ENCODE data around the gene NR1H4. TPM values are rescaled to one million over a fixed set of nuclear protein-coding genes. Genes with fewer than 3 reads are reported as not detected.
"Not testable (repeated sequence)": the region's sequence is repeated elsewhere in the genome, so short reads cannot be mapped to it uniquely, and the experiment has no call there.

The NR1H4 gene
- total RNA-seq, 1 donor from 2014 or later = not detected

GRCh38 chr12:100567945-100568344, 94.3 kb downstream of the NR1H4 start:
- Mint-ChIP-seq H3K4me1 (ENCODE audit: low read depth) (peaks cover 14% of the 10 kb centered on the region), H3K4me3 (no peak overlapping the region), H3K36me3 (ENCODE audit: low read depth) (no peaks in the 10 kb centered on the region), H3K27ac (no peak overlapping the region), H3K9me3 (no peaks in the 10 kb centered on the region), H3K27me3 (ENCODE audit: insufficient read depth) (peaks cover 19% of the 10 kb centered on the region)
- intact Hi-C loops (cut with micrococcal nuclease) = no loop called here
- no peak for DNase-seq (ENCODE audit: low spot score)

GRCh38 chr12:100572184-100572583, 98.5 kb downstream of the NR1H4 start:
- Mint-ChIP-seq H3K4me1 (ENCODE audit: low read depth) (peaks cover 21% of the 10 kb centered on the region), H3K4me3 (peak overlapping the region; percentile 56), H3K27me3 (ENCODE audit: insufficient read depth) (peaks cover 21% of the 10 kb centered on the region), H3K9me3 (no peaks in the 10 kb centered on the region), H3K36me3 (ENCODE audit: low read depth) (no peaks in the 10 kb centered on the region), H3K27ac (peak overlapping the region; percentile 8)
- intact Hi-C loops (cut with micrococcal nuclease) = loop anchor here (5.0 kb wide), 2 partner anchors 430 to 710 kb away; partner anchors contain the start of genes BLTP3B and UTP20
- no peak for DNase-seq (ENCODE audit: low spot score)

GRCh38 chr12:100573292-100574186, 99.9 kb downstream of the NR1H4 start, which contains the start of gene GAS2L3:
TSS of gene GAS2L3 (plus strand) at chr12:100573684. CDS start at chr12:100594905, 21,221 bp downstream.
- peak; percentile 69 for DNase-seq (ENCODE audit: low spot score)
- Mint-ChIP-seq H3K9me3 (no peaks in the 10 kb centered on the region), H3K27ac (no peak within 1 kb of the TSS), H3K27me3 (ENCODE audit: insufficient read depth) (peaks cover 19% of the 10 kb centered on the region), H3K36me3 (ENCODE audit: low read depth) (no peaks in the 10 kb centered on the region), H3K4me3 (peak within 1 kb of the TSS; percentile 88), H3K4me1 (ENCODE audit: low read depth) (peaks cover 13% of the 10 kb centered on the region)
- intact Hi-C loops (cut with micrococcal nuclease) = loop anchor here (1.0 to 5.0 kb wide), 3 partner anchors 306 to 709 kb away; partner anchors contain the start of genes BLTP3B, DEPDC4, SCYL2 and UTP20

GRCh38 chr12:100574187-100575074, 100.8 kb downstream of the NR1H4 start:
- intact Hi-C loops (cut with micrococcal nuclease) = loop anchor here (5.0 kb wide), 2 partner anchors 432 to 708 kb away; partner anchors contain the start of genes BLTP3B and UTP20

GRCh38 chr12:100576331-100577036, 102.8 kb downstream of the NR1H4 start:
- Mint-ChIP-seq H3K27ac (no peak overlapping the region), H3K4me1 (ENCODE audit: low read depth) (peaks cover 13% of the 10 kb centered on the region)

More at GRCh38 chr12:100574187-100575074, 100.8 kb downstream of the NR1H4 start:
- H3K27me3 Mint-ChIP-seq (ENCODE audit: insufficient read depth) = peaks cover 19% of the 10 kb centered on the region
- H3K9me3 Mint-ChIP-seq = no peaks in the 10 kb centered on the region
- DNase-seq (ENCODE audit: low spot score) = no peak
- H3K4me3 Mint-ChIP-seq = peak overlapping the region; percentile 88
- no peak overlapping the region for H3K27ac Mint-ChIP-seq
- H3K36me3 Mint-ChIP-seq (ENCODE audit: low read depth) = no peaks in the 10 kb centered on the region
- H3K4me1 Mint-ChIP-seq (ENCODE audit: low read depth) = peaks cover 13% of the 10 kb centered on the region

GRCh38 chr12:100578923-100579322, 105.3 kb downstream of the NR1H4 start:
- Mint-ChIP-seq H3K4me3 (no peak overlapping the region), H3K4me1 (ENCODE audit: low read depth) (peaks cover 11% of the 10 kb centered on the region), H3K36me3 (ENCODE audit: low read depth) (no peaks in the 10 kb centered on the region), H3K9me3 (peaks cover 13% of the 10 kb centered on the region), H3K27ac (no peak overlapping the region), H3K27me3 (ENCODE audit: insufficient read depth) (peaks cover 20% of the 10 kb centered on the region)
- intact Hi-C loops (cut with micrococcal nuclease) = no loop called here
- no peak for DNase-seq (ENCODE audit: low spot score)

More at GRCh38 chr12:100576331-100577036, 102.8 kb downstream of the NR1H4 start:
- Mint-ChIP-seq H3K27me3 (ENCODE audit: insufficient read depth) (peaks cover 21% of the 10 kb centered on the region), H3K4me3 (no peak overlapping the region), H3K36me3 (ENCODE audit: low read depth) (no peaks in the 10 kb centered on the region), H3K9me3 (no peaks in the 10 kb centered on the region)
- intact Hi-C loops (cut with micrococcal nuclease) = no loop called here
- no peak for DNase-seq (ENCODE audit: low spot score)

GRCh38 chr12:100579844-100580243, 106.2 kb downstream of the NR1H4 start:
- Mint-ChIP-seq H3K4me1 (ENCODE audit: low read depth) (peaks cover 2% of the 10 kb centered on the region), H3K27me3 (ENCODE audit: insufficient read depth) (peaks cover 13% of the 10 kb centered on the region), H3K36me3 (ENCODE audit: low read depth) (no peaks in the 10 kb centered on the region), H3K4me3 (no peak overlapping the region), H3K27ac (no peak overlapping the region), H3K9me3 (peaks cover 19% of the 10 kb centered on the region)
- intact Hi-C loops (cut with micrococcal nuclease) = no loop called here
- DNase-seq (ENCODE audit: low spot score) = no peak

GRCh38 chr12:100584256-100584655, 110.6 kb downstream of the NR1H4 start:
- peaks cover 50% of the 10 kb centered on the region for H3K9me3 Mint-ChIP-seq
- no peak overlapping the region for H3K27ac Mint-ChIP-seq
- intact Hi-C loops (cut with micrococcal nuclease) = no loop called here

GRCh38 chr12:100591979-100592378, 118.3 kb downstream of the NR1H4 start:
- H3K27me3 Mint-ChIP-seq (ENCODE audit: insufficient read depth) = no peaks in the 10 kb centered on the region
- no peak overlapping the region for H3K4me3 Mint-ChIP-seq
- no peaks in the 10 kb centered on the region for H3K4me1 Mint-ChIP-seq (ENCODE audit: low read depth)
- intact Hi-C loops (cut with micrococcal nuclease) = no loop called here
- no peak for DNase-seq (ENCODE audit: low spot score)
- H3K9me3 Mint-ChIP-seq = peaks cover 18% of the 10 kb centered on the region
- H3K36me3 Mint-ChIP-seq (ENCODE audit: low read depth) = no peaks in the 10 kb centered on the region
- no peak overlapping the region for H3K27ac Mint-ChIP-seq

More at GRCh38 chr12:100584256-100584655, 110.6 kb downstream of the NR1H4 start:
- Mint-ChIP-seq H3K4me1 (ENCODE audit: low read depth) (no peaks in the 10 kb centered on the region), H3K36me3 (ENCODE audit: low read depth) (no peaks in the 10 kb centered on the region), H3K4me3 (no peak overlapping the region), H3K27me3 (ENCODE audit: insufficient read depth) (peaks cover 7% of the 10 kb centered on the region)
- no peak for DNase-seq (ENCODE audit: low spot score)

GRCh38 chr12:100593490-100593889, 119.8 kb downstream of the NR1H4 start:
- intact Hi-C loops (cut with micrococcal nuclease) = no loop called here
- no peak for DNase-seq (ENCODE audit: low spot score)
- Mint-ChIP-seq H3K4me3 (no peak overlapping the region), H3K9me3 (peaks cover 8% of the 10 kb centered on the region), H3K36me3 (ENCODE audit: low read depth) (no peaks in the 10 kb centered on the region), H3K27ac (no peak overlapping the region), H3K4me1 (ENCODE audit: low read depth) (no peaks in the 10 kb centered on the region), H3K27me3 (ENCODE audit: insufficient read depth) (peaks cover 2% of the 10 kb centered on the region)

- H3K36me3 Mint-ChIP-seq (ENCODE audit: low read depth) = no peaks in the 10 kb centered on the region
- no peak overlapping the region for H3K4me3 Mint-ChIP-seq
- intact Hi-C loops (cut with micrococcal nuclease) = no loop called here
- H3K27me3 Mint-ChIP-seq (ENCODE audit: insufficient read depth) = peaks cover 3% of the 10 kb centered on the region
- no peaks in the 10 kb centered on the region for H3K4me1 Mint-ChIP-seq (ENCODE audit: low read depth)
- no peak for DNase-seq (ENCODE audit: low spot score)
- no peaks in the 10 kb centered on the region for H3K9me3 Mint-ChIP-seq
- H3K27ac Mint-ChIP-seq = no peak overlapping the region
Measured at GRCh38 chr12:100601626-100602025, 128.0 kb downstream of the NR1H4 start.

GRCh38 chr12:100602997-100603396, 129.3 kb downstream of the NR1H4 start:
- H3K4me1 Mint-ChIP-seq (ENCODE audit: low read depth); H3K4me3 Mint-ChIP-seq; intact Hi-C loops (cut with micrococcal nuclease); H3K36me3 Mint-ChIP-seq (ENCODE audit: low read depth); H3K9me3 Mint-ChIP-seq; H3K27ac Mint-ChIP-seq; DNase-seq (ENCODE audit: low spot score); H3K27me3 Mint-ChIP-seq (ENCODE audit: insufficient read depth): not testable (repeated sequence)
